Calu3 (cell line): Measurements from ENCODE around the gene CLNK. TPM values are rescaled to one million over a fixed set of nuclear protein-coding genes. Genes with fewer than 3 reads are reported as not detected.

Source experiments
- BruUV-seq: library from RNA; stranded (reverse); fragments of 400-500 nt; replicated peaks from 2 replicates; lab custom pipeline; 2021; lab: Mats Ljungman, UMichigan
- CTCF ChIA-PET: fragments of 300-600 bp; sonication (Branson Sonifier 250); formaldehyde crosslinking; loops from one replicate; lab custom pipeline; 2022; ENCODE audit warnings: antibody characterized with exemption; lab: Charles Lee
- DNase-seq: peaks from one replicate; pipeline ENCODE4 v3.0.0; 2022
- H3K27ac Mint-ChIP-seq: one replicate; pipeline ENCODE4 v1.8.0; 2022; ENCODE audit warnings: mixed read lengths; ENCODE audit not compliant: unreplicated experiment
- H3K27me3 Mint-ChIP-seq: one replicate; pipeline ENCODE4 v1.8.0; 2022; ENCODE audit warnings: mixed read lengths; ENCODE audit not compliant: unreplicated experiment
- H3K36me3 Mint-ChIP-seq: one replicate; pipeline ENCODE4 v1.8.0; 2022; ENCODE audit warnings: mild to moderate bottlenecking, moderate library complexity, mixed read lengths; ENCODE audit not compliant: insufficient read depth, unreplicated experiment
- H3K4me1 Mint-ChIP-seq: one replicate; pipeline ENCODE4 v1.8.0; 2022; ENCODE audit warnings: mild to moderate bottlenecking, low read depth, mixed read lengths; ENCODE audit not compliant: unreplicated experiment
- H3K4me3 Mint-ChIP-seq: one replicate; pipeline ENCODE4 v1.8.0; 2022; ENCODE audit warnings: mild to moderate bottlenecking, low read depth, moderate library complexity, mixed read lengths; ENCODE audit not compliant: unreplicated experiment
- H3K9me3 Mint-ChIP-seq: one replicate; pipeline ENCODE4 v1.8.0; 2022; ENCODE audit warnings: low read depth, mixed read lengths; ENCODE audit not compliant: unreplicated experiment
- intact Hi-C: fragments of 100-400 bp; cut with micrococcal nuclease; formaldehyde crosslinking; loops from one replicate; pipeline ENCODE4 v1.10.0; 2022; ENCODE audit not compliant: unreplicated experiment
- total RNA-seq: library from RNA; stranded (reverse); gene quantifications from 2 replicates; pipeline ENCODE4 v1.2.3, GENCODE V29; 2022
- TF ChIP-seq, protein P1 (sequence below): fragments of 200-600 bp; IDR thresholded peaks from one replicate; pipeline ENCODE4 v1.8.0; 2022; ENCODE audit warnings: antibody characterized with exemption; ENCODE audit not compliant: unreplicated experiment

The CLNK gene
- total RNA-seq, 1 experiment from 2014 or later = not detected

DNA sequence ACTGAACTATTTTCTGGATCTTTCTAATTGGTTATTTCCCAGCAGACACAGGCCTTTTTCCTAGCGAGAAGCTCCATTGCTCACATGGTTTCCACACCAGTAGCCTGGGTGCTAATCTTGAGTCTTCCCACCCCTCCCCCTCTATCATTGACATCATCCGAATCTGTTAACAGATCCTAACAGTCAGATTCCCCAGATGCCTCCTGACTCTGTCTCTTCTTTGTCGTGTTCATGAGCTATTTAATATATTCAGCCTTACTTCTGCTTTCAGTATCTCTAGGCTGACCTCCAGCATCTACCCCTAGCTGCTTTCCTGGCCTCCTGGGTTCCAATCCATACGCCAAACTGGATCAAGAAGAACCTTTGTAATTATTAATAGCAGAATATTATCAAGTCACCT lies 85.0 kb downstream of the CLNK start:
- Mint-ChIP-seq H3K27me3 (no peaks in the 10 kb centered on the region), H3K9me3 (peaks cover 5% of the 10 kb centered on the region), H3K36me3 (no peaks in the 10 kb centered on the region), H3K27ac (no peak overlapping the region), H3K4me3 (no peak overlapping the region), H3K4me1 (no peaks in the 10 kb centered on the region)
- CTCF ChIA-PET = no interaction called here
- no TSS peak for BruUV-seq
- TF ChIP-seq, protein P1, sequence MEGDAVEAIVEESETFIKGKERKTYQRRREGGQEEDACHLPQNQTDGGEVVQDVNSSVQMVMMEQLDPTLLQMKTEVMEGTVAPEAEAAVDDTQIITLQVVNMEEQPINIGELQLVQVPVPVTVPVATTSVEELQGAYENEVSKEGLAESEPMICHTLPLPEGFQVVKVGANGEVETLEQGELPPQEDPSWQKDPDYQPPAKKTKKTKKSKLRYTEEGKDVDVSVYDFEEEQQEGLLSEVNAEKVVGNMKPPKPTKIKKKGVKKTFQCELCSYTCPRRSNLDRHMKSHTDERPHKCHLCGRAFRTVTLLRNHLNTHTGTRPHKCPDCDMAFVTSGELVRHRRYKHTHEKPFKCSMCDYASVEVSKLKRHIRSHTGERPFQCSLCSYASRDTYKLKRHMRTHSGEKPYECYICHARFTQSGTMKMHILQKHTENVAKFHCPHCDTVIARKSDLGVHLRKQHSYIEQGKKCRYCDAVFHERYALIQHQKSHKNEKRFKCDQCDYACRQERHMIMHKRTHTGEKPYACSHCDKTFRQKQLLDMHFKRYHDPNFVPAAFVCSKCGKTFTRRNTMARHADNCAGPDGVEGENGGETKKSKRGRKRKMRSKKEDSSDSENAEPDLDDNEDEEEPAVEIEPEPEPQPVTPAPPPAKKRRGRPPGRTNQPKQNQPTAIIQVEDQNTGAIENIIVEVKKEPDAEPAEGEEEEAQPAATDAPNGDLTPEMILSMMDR = no peak
- no peak for DNase-seq
- intact Hi-C loops = no loop called here

DNA sequence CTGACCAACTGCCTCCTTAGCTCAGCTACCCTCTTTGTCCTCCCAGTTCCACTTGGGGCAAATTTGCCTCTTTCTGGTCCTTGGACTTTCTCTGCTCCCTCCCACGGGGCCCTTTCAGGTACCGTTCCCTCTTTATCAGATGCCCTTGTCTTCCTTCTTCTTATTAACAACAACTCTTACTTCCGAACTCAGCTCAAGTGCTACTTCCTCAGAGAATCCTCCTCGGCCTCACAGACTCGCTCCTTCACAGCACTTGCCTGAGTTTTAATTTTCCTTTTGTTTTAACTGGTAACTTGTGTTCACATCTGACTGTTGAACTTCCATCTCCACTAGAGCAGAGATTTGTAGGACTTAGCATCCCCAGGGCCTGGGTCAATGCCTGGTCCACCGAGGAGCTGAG lies 85.7 kb downstream of the CLNK start:
- H3K36me3 Mint-ChIP-seq = no peaks in the 10 kb centered on the region
- H3K27me3 Mint-ChIP-seq = no peaks in the 10 kb centered on the region
- intact Hi-C loops = no loop called here
- peaks cover 5% of the 10 kb centered on the region for H3K9me3 Mint-ChIP-seq
- no peak for DNase-seq
- H3K4me1 Mint-ChIP-seq = no peaks in the 10 kb centered on the region
- H3K4me3 Mint-ChIP-seq = no peak overlapping the region
- TF ChIP-seq, protein P1 = no peak
- no TSS peak for BruUV-seq
- CTCF ChIA-PET = no interaction called here
- no peak overlapping the region for H3K27ac Mint-ChIP-seq

DNA sequence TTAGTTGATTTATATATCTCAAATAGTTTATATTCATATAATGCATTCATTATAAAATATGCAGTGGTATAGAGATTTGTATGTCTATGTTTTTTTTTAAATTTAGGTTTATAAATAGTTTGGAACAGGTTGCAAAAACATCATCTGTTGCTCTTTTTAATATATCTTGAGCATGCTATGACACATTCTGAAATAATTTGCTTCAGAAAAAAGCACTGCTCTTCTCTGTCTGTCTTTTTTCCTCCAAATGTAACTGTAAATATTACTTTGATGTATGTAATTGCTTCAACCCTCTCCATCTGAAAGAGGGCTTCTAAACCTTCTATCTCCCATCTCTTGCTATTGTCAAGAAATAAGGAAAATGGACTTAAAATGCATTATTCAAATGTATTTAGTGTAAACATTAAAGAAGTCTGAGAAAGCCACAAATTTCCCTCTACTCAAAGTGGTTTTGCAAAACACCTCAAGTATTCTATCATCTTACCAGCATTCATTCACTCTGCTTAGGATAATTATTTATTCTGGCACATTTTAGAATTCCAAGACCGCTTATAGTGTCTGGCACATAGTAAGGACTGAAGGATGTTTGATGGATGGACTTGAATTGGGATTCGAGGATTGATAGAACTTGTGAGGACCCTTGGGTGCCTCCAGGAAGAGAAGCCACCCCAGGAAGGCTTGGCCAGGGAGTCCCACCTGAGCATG lies 87.8 kb downstream of the CLNK start:
- intact Hi-C loops = no loop called here
- Mint-ChIP-seq H3K9me3 (no peaks in the 10 kb centered on the region), H3K4me1 (no peaks in the 10 kb centered on the region), H3K27ac (no peak overlapping the region), H3K36me3 (no peaks in the 10 kb centered on the region), H3K27me3 (no peaks in the 10 kb centered on the region), H3K4me3 (no peak overlapping the region)
- TF ChIP-seq, protein P1 = no peak
- BruUV-seq = no TSS peak
- DNase-seq = no peak
- CTCF ChIA-PET = no interaction called here

DNA sequence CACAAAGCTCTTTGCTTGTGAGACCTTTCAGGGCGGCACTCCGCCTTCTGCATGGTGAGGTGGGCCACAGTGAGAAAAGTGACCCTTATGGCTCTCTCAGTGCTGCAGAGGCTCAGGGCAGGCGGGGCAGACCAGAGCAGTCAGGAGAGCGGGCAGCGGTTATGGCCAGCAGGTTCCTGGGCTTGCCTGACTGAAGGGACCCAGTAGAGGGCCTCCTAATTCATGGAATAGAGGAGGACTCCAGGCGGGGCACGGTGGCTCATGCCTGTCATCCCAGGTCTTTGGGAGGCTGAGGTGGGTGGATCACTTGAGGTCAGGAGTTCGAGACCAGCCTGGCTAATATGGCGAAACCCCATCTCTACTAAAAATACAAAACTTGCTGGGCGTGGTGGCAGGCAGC lies 91.4 kb downstream of the CLNK start:
- no peaks in the 10 kb centered on the region for H3K4me1 Mint-ChIP-seq
- TF ChIP-seq, protein P1 = no peak
- no peak overlapping the region for H3K4me3 Mint-ChIP-seq
- CTCF ChIA-PET = no interaction called here
- intact Hi-C loops = no loop called here
- no TSS peak for BruUV-seq
- H3K27ac Mint-ChIP-seq = no peak overlapping the region
- DNase-seq = no peak
- peaks cover 11% of the 10 kb centered on the region for H3K27me3 Mint-ChIP-seq
- H3K36me3 Mint-ChIP-seq = no peaks in the 10 kb centered on the region
- no peaks in the 10 kb centered on the region for H3K9me3 Mint-ChIP-seq
